HG03175 (cell line): ENCODE results near the gene GPR15.
A peak's percentile ranks its signal among the peaks of the same experiment; 100 is the strongest.

Experiments used
- ATAC-seq: cut with Tn5 transposase; IDR thresholded peaks from one replicate; pipeline ENCODE4 v1.9.1; 2021; ENCODE audit warnings: mild to moderate bottlenecking, moderate library complexity; ENCODE audit not compliant: unreplicated experiment

Gene GPR15

DNA sequence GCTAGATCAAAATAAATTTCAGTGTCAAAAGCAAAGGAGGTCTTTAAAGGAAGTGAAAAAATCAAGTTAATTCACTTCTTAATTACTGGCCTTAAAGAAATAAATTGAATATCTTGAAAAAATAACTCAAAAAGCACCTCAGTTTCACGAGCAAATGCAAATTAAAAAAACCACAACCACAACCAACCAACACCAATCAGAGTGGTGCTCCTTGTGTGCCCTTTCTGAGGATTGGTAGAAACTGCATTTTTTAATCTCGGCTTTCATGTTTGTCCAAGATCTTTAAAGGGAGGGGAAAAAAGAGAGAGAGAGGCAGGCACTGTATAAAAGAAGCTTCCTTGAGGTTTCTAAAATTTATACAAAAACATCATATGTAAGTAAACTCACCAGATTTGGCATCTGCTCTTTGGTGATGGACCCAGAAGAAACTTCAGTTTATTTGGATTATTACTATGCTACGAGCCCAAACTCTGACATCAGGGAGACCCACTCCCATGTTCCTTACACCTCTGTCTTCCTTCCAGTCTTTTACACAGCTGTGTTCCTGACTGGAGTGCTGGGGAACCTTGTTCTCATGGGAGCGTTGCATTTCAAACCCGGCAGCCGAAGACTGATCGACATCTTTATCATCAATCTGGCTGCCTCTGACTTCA, at the start of gene GPR15:
Gene GPR15, plus strand, starts transcription at position 357 of the 653 bp plus-strand sequence. Its CDS starts 56 bp downstream, at position 413.
- ATAC-seq, result peak; percentile 31

DNA sequence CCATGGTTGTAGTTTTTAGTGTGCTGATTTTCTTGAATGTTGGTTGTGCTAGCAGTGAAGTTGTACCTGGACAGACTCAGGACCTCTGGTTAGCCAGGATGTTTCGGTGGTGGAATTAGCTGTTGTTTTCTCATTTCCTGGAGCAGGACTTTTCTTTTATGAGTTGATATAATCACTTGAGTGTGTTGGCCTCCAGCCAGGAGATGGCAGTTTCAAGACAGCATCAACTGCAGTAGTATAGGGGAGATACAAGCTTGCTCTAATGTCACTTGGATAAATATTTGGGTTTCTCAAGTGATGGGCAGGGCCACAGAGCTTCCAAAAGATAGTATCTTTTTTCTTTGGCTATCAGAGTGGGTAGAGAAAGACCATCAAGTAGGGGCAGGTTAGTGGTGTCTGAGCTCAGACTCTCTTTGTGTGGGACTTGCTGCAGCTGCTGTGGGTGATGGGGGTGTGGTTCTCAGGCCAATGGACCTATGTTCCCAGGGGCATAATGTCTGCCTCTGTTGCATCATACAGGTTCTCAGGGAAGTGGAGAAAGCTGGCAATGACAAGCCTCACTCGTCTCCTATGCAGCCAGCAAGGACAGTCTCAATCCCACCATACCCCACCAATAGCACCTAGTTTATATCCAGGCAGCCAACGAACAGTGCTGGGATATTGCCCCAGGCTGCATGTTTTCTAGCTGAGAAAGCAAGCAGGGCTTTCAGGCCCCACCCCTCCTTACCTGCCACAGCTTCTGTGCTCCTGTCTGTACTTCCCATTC, 48.9 kb upstream of the GPR15 start:
- no peak for ATAC-seq

DNA sequence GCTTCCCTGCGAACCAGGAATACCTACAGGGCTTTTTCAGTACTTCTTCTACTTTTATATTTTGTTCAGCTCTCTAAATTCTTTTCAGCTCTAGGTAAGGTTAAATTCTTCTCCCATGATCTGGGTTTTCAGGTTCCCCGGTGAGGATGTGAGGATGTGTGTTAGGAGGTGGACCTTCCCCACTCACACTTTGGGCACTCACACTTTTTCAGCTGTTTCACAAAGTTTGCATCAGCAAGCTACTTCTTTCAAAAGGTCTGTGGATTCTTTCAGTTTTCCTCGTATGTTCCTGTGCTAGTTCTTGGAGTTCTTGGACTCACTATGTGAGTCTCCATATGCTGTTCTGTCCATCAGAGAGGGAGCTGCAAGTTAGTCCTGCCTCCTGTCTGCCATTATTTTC, 48.2 kb upstream of the GPR15 start:
- no peak for ATAC-seq

DNA sequence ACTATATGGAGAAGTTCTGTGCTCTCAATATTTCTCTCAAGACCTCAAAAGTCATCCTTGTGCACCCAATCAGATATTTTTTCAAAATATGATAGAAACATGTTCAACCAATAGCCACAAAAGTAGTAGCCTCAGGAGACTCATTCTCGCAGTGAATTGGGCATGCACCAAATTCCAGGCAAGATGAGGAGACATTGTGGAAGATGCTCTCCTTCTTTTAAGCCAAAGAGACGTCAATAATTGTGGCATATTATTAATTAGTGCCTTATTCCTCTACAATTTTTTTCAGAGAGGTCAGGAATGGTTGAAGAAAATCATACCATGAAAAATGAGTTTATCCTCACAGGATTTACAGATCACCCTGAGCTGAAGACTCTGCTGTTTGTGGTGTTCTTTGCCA, 34.4 kb upstream of the GPR15 start, which contains the start of gene OR5K2:
Gene OR5K2, plus strand, starts transcription at position 301 of the 400 bp plus-strand sequence. Its CDS starts 0 bp downstream, at position 301.
- no peak for ATAC-seq

DNA sequence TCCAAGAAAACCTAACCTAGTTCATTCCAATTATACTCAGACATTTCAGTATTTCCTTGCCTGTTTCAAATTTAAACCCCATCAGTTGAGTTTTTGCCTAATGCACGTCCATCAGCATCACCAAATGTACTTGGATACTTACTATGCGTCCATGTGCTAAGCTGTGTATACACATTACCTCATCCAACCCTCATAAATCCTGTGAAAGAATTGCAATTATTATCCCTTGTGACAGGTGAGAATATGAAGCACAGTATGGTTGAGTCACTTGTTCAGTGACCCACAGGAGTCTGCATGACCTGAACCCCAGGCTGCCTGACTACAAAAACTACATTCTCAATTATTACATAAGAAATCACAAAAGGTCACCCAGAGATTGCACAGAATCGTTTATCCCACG, 31.8 kb upstream of the GPR15 start:
- ATAC-seq, result no peak

DNA sequence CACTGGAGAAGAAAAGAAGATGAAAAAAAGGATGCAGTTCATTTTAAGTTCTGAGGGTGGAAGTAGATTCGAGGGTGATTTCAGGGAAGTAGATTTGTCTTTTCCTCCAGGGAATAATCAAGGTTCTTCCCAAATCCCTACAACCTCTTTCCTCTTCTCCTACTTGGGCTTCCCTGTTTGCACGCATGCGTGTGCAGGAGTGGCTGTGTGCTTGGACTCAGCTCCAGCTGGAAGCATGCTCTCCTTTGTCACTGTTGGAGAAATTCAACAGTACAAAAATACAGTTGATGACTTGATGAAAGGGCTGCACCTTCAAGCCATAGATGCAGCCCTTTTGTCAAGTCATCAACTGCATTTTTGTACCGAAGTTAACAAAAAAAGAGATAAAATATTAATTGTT, 30.5 kb upstream of the GPR15 start:
- ATAC-seq, result no peak

DNA sequence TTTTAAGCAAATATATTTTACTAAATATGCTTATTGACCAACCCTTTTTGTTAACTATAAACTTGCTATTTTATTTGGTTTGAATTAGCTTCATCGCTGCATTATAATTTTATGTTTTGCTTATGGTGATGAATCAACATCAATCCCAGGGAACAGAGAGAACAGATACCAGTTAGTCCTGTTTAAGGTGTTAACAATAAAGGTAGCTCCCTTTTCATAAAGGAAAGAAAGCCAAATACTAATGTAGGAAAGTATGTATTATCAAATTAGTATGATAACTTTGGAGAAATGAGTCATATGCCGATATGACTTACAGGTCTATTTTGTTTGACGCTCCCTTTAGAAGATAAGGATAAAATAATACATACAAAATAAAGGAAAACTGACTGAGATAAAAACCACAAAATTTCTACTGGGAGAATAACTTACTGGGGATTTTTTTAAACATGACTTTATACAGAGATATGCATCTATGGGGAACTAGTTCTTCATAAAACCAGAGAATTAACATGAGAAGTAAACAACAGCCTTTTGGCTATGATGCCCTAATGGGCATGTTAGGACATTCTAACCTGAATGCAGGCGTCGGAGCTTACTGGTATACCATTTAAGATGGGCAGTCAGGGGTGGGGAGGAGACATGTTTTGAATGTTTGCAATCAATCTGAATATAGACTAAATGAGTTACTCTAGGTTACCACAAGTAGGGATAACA, 29.8 kb upstream of the GPR15 start:
- ATAC-seq, result no peak

DNA sequence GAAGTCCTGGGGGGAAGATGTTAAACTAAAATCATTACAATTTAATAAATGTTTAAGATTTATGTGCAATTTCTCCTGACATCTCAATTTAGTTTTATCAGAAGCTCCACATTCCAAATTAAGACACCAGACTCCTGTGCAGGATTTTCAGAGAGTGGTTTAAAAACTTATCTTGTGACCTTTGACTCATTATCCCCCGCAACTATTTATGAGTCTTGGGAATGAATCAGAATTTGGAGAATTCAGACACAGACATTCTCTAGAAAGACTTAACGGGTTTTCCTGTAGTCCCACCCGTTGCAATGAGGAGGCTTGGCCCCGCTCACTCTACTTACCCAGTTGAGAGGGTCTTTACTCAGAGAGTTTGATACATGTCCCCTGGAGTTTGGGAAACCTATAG, 27.2 kb upstream of the GPR15 start:
- no peak for ATAC-seq

DNA sequence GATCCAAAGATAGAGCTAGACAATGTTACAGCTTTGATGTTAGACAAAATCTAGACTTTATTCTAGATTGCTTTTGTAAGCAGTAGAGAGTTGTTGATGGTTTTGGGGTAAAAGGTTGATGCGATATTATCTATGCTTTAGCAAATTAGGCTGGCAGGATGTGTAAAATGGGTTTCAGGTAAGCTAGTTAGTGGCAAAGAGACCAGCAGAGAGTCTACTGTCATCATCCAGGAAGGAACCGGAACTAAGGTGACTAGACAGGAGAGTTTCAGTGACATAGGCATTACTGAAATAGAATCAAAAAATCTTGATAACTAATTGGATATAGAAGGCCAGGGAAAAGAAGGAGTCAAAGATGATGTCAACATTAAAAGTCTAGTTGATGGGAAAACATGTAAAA, 23.2 kb upstream of the GPR15 start:
- no peak for ATAC-seq

DNA sequence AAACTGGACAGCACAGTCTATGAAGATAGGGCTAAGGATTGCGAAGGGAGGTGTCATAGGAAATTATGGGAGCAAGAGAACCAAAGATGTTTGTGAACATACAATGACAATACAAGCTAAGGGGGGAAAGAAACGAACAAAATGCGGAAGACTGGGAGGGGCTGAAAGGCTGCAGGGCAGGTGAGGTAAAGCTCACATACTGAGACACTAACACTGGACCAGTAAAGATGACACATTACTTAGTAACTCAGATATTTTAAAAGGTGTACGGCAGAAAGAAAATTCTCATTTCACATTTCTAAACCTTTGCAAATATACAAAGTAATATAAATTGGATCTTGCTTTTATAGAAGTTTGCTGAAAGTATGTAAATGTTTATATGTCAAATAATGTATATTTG, 19.2 kb upstream of the GPR15 start:
- no peak for ATAC-seq

DNA sequence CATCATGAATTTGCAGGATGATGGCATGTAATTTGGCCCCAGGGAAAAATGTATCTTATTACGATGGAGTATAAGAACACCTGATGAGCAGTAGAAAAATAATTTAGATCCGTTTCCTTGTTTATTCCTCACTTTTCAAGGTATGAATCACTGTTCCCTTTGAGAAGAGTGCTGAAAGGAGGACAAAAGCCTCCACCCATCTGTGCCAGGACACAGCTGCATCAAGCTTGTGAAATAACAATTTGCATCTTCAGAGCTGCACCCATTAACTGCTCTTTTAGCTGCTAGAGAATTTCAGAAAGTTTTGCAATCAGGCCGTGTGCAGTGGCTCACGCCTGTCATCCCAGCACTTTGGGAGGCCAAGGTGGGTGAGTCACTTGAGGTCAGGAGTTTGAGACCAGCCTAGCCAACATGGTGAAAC, 18.7 kb upstream of the GPR15 start:
- no peak for ATAC-seq

DNA sequence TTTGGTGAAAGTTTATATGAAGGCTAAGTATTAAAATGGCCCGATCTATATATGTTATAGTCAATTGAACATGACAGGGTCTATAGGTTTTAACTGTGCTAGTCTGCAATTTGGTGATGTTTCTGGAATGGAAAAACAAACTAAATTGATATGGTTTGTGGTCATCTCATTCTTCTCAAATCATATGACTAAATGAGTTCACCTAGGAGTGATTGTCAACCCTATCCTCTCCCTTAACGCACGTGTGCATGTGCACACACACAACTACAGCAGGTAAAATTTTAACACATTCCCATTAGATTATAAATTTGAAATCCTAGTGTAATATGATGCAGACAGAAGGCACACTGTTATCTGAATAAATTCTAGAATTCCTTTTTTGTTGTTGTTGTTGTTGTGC, 18.0 kb upstream of the GPR15 start:
- no peak for ATAC-seq

DNA sequence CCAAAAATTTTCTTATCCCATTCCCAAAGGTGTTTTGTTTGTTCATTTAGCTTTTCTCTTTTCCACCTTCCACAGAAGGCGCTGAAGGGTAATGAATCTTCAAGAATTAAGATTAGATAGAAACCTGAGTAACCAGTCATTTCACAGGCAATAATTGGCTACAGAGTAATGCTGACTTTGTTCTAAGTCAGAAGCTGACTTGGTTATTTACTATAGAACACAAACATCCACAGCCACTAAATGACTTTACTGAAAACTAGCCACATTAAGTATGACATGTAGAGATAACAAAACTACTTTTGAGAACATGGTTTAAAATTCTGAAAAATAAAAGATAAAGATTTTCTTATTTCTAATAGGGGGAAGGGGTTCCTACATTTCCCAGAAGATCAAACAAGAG, 16.8 kb upstream of the GPR15 start:
- ATAC-seq, result no peak

DNA sequence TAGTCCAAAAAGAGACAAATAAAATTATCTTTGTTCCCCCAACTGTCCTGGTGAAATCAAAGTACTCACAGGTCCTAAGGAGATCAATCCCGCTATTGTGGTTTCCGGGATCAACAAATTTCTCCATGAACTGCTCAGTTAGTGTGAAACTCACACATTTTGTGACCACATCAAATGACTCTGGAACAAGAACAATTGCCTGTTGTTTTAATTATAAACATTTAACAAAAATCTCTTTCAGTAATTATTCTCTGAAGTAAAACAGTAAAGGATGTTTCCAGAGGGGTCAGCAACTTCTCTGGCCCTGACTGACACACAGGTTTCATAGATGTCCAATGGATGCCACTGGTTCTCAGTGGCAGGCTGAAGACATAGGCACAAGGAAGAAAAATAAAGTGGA, 13.0 kb upstream of the GPR15 start:
- ATAC-seq, result no peak

DNA sequence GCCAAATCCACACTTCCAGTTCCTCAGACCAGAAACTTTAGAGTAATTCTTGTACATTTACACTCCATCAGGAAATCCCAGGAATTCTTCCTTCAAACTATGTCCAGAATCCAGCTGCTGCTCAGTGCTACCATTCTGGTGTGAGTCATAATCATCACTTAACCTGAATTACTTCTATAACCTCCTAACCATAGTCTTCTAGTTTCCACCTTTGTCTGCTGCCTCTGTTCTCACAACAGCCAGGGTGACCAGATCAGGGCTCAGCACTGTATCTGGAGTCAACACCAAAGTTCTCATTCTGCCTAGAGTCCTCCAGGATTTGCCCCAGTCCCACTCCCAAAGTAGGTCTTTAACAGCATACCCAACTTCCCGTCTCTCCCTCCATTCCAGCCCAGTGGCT, 12.4 kb upstream of the GPR15 start:
- no peak for ATAC-seq

DNA sequence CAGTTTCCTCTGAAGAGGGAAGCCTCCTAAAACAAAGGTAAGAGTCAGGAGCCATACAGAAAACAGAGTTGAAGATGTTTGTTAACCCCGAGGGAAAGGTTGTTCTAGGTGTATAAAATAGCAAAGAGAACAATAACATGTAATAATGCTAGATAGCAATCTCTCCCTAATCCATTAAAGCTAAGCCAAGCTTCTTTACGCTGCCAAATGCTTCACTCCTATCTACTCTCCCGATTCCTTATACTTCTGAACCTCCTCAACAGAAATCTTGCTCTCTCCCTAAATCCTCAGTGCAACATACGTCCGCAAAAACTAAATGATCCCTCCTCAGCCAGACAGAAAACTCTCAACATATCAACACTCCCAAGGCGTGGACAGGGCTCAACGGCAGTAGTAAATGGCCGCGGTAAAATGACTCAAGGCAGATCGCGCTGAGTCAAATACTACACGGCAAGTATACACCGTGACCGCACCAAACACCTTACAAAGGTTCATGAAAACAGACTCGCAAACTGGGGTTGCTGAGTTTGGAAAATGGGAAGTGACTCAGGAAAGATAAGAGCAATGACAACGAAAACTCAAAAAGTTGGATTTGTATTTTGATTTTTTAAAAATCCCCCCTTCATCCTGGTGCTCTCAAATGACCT, 9.8 kb upstream of the GPR15 start:
- peak; percentile 55 for ATAC-seq

DNA sequence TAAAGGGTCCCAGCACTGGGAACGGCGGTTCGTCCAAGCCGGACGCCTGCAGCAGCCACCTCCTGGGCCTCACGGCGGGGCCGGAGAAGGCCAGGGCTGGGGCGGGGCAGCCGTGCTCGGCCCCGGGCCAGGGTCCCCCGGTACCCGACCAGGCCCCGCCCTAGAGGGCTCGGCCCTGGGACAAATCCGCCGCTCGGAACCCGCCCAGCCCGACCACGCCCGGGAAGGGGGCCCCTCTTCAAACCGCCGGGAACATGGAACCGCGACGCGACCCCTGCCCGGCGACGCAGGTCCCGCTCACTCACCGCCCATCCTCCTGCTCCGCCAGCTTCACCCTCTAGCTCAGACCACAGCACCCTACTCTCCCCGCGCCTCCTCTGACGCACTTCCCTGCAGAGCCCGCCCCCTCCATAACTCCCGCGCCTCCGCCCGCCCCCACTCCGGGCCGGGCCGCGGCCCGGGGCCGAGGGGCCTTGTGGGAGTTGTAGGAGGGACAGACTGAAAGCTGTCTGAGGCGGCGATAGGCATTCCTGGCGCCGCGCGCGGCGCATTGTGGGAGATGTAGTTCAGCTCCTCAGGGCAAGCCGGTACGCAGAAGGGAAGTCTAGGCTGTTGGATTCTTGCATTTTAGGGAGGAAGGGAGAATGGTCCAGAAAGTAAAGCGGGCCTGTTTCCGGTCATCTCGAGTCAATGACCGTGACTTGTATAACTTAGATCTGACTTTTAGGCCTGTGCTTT, 9.1 kb upstream of the GPR15 start, which contains the start of gene CLDND1:
Gene CLDND1, minus strand, starts transcription at position 359 of the 738 bp plus-strand sequence. CDS start 1,478 bp downstream, outside the sequence.
- ATAC-seq, result peak; percentile 88

DNA sequence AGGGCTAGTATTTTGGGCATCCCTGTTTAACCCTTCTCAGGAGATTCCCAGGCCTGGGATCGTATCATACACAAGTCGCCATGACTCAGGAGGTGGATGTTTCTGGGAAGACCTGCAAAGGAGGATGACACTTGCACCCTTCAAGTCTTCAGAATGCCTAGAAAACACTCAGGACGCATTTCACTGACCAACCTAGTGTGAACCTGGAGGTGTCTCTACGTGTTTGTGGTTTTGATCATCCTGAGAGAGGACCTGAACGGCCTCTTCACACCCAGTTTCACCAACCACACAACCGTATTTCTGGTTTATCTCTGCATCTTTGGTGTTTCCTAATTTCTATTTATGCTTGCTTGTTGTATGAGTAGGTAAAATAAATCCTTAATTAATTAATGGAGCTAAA, 6.3 kb upstream of the GPR15 start:
- no peak for ATAC-seq

DNA sequence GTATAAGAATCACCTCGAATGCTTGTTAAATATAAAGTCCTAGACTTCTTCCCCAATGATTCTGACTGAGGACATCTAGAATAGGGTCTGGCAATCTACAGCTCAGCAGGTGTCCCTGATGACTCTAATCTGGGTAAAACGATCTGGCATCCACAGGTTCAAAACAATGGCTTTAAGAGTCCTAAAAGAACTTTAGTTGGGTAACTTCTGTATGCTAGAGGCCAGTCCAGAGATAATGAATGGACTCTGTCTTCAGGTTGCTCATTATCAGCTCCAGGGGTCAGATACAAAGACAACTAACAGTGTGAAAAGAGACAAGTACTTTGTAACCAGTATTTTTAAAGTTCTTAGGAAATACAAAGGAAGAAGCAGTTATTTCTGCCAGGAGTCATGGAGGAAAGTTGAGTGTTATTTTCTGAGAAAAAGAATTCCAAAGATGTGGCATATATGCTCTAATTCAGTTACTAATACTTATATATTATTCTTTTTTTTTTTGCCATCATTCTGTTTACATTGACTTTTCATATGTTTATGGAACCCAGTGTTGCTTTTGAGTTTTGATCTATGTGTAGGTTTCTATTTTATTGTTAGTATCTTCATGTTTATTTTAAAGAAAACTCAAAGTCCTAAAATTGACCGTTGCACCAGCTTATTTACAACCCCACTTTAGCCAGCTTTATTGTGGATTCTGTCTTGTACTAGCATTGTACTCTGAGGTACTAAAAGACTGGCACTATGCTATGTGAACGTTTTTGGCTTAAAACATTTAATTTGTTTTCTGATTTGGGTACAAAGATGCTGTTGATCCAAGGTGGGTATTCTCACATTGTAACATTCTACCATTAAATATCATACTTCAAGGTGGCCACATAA, 3.1 kb upstream of the GPR15 start:
- ATAC-seq, result no peak
